Effector memory CD8-positive, alpha-beta T cell (primary cell): Measurements from ENCODE around the gene WWOX.

Experiments used
- ATAC-seq: fragments of 150-1000 bp; cut with Tn5 transposase; replicated peaks from 2 replicates; pipeline ENCODE4 v1.10.0; 2021; ENCODE audit warnings: mild to moderate bottlenecking, moderate library complexity
- DNase-seq, 3 experiments: peaks; one replicate each; pipeline ENCODE4 v3.0.0; 2021
- H3K27ac Mint-ChIP-seq, 2 donors: one replicate each; pipeline ENCODE4 v1.8.0; 2022; ENCODE audit warnings: mild to moderate bottlenecking in 2 of 2, mixed read lengths in 2 of 2, moderate library complexity in 2 of 2
- H3K27me3 Mint-ChIP-seq, 2 donors: one replicate each; pipeline ENCODE4 v1.8.0; 2022; ENCODE audit warnings: mixed read lengths in 2 of 2
- H3K36me3 Mint-ChIP-seq: one replicate; pipeline ENCODE4 v1.8.0; 2022; ENCODE audit warnings: mild to moderate bottlenecking, moderate library complexity, mixed read lengths; ENCODE audit not compliant: insufficient read depth
- H3K4me1 Mint-ChIP-seq, 2 donors: one replicate each; pipeline ENCODE4 v1.8.0; 2022; ENCODE audit warnings: low read depth in 2 of 2, mixed read lengths in 2 of 2
- H3K4me3 Mint-ChIP-seq, 2 donors: one replicate each; pipeline ENCODE4 v1.8.0; 2022; ENCODE audit warnings: mild to moderate bottlenecking in 2 of 2, mixed read lengths in 2 of 2, moderate library complexity in 2 of 2
- H3K9me3 Mint-ChIP-seq, 2 donors: one replicate each; pipeline ENCODE4 v1.8.0; 2022; ENCODE audit warnings: mixed read lengths in 2 of 2

The WWOX gene

DNA sequence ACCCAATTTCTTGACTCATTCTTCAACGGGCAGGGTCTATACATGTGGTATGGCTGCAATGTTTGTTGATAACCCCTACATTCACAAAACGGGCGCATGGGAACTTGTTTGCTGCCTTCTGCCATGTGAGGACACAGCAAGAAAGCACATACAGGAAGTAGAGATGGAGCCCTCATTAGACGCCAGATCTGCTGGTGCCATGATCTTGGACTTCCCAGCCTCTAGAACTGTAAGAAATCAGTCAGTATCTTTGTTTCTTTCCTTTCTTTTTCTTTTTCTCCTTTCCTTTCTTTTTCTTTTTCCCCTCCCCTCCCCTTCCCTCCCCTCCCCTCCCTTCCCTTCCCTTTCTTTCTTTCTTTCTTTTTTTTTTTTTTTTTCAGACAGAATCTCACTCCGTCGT, 165.2 kb downstream of the WWOX start:
- Mint-ChIP-seq H3K9me3 (no peaks in the 10 kb centered on the region), H3K4me3 (no peak overlapping the region), H3K27ac (no peak overlapping the region), H3K36me3 (peaks cover 3% of the 10 kb centered on the region), H3K4me1 (no peaks in the 10 kb centered on the region), H3K27me3 (no peaks in the 10 kb centered on the region)
- DNase-seq (no peak), ATAC-seq (no peak)

DNA sequence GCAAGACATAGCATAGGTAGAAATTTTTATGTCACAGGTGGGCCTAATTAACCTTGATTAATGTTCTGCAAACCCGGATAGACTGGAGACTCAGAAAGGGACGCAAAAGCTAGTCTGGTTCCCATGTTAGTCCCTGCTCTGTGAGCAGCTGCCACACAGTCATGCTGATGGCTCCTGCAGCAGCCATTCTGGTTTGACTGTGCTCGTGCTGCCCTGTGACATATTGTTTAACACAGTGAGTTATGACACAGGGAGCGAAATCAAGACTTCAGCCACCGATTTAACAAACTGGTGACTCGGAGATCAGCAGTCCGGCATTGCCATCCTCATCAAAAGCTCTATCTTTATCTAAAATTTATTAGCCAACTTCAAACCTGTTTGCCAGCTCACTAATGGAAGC, 169.8 kb downstream of the WWOX start:
- ATAC-seq = no peak
- no peaks in the 10 kb centered on the region for H3K27me3 Mint-ChIP-seq
- no peaks in the 10 kb centered on the region for H3K4me1 Mint-ChIP-seq
- H3K36me3 Mint-ChIP-seq = peaks cover 6% of the 10 kb centered on the region
- H3K9me3 Mint-ChIP-seq = no peaks in the 10 kb centered on the region
- no peak overlapping the region for H3K4me3 Mint-ChIP-seq
- H3K27ac Mint-ChIP-seq = no peak overlapping the region
- no peak for DNase-seq

- Mint-ChIP-seq H3K27ac (no peak overlapping the region), H3K27me3 (no peaks in the 10 kb centered on the region), H3K36me3 (peaks cover 3% of the 10 kb centered on the region), H3K4me1 (no peaks in the 10 kb centered on the region), H3K4me3 (no peak overlapping the region), H3K9me3 (no peaks in the 10 kb centered on the region)
- no peak for DNase-seq
- no peak for ATAC-seq
Measured at GRCh38 chr16:78271981-78272380, 172.5 kb downstream of the WWOX start.

DNA sequence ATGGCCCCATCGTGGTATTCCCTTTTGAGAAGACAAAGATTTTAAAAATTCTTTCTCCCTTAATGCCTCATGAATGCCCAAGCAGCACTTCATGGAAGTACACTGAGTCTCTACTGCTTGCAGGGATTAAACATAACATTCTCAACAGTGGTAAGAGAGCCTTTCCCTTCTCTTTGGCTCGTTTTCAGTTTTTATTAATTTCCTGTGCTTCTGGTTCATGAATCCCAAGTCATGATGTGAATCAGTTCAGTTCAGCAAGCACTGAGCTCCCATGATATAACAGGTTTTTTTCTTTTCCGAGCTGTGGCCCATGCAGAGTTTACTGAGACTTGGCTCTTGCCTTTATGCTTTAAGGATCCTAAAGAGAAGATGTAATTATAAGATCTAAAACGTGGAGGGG, 175.3 kb downstream of the WWOX start:
- Mint-ChIP-seq H3K27me3 (no peaks in the 10 kb centered on the region), H3K9me3 (no peaks in the 10 kb centered on the region), H3K4me1 (no peaks in the 10 kb centered on the region), H3K27ac (no peak overlapping the region), H3K36me3 (peaks cover 3% of the 10 kb centered on the region), H3K4me3 (no peak overlapping the region)
- no peak for DNase-seq
- no peak for ATAC-seq

- ATAC-seq (no peak), DNase-seq (no peak)
- no peaks in the 10 kb centered on the region for H3K9me3 Mint-ChIP-seq
- H3K4me3 Mint-ChIP-seq = no peak overlapping the region
- H3K27ac Mint-ChIP-seq = no peak overlapping the region
- H3K27me3 Mint-ChIP-seq = no peaks in the 10 kb centered on the region
- H3K4me1 Mint-ChIP-seq = no peaks in the 10 kb centered on the region
- peaks cover 3% of the 10 kb centered on the region for H3K36me3 Mint-ChIP-seq
Measured at GRCh38 chr16:78275420-78275819, 176.0 kb downstream of the WWOX start.

DNA sequence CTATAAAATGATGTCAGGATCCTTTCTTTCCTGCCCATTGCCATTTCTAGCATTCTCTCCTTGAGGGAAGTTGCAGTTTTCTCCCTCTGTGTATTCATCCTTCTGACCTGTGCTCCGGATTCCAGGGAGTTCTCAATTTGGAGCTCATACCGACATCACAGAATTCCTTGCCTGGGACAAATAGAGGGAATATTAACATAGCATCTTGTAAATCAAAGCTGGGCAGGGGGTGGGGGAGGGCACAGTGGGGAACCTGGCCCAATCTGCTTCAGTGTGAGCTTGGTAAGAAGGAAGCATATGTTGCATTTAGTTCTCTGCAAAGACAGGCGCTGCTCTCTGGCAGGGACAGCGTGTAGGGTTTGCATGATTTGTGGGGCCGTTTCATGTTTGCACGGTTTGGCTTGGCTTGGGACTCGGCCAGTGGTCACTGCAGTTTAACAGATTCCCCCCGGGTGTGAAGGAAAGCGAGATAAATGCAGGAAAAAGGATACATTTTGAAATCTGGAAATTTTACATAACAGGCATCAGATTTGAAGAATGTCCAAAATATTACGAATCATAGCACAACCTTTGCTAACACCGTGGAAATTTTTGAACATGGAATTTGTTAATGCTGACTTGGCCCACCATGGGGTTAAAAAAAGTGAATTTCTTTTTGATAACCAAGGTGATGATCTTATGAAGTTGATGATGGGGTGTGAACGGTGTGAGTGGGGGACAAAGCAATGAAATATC, 178.0 kb downstream of the WWOX start:
- ATAC-seq (no peak), DNase-seq (no peak)
- no peaks in the 10 kb centered on the region for H3K9me3 Mint-ChIP-seq
- peaks cover 3% of the 10 kb centered on the region for H3K36me3 Mint-ChIP-seq
- no peaks in the 10 kb centered on the region for H3K4me1 Mint-ChIP-seq
- no peak overlapping the region for H3K27ac Mint-ChIP-seq
- H3K4me3 Mint-ChIP-seq = no peak overlapping the region
- no peaks in the 10 kb centered on the region for H3K27me3 Mint-ChIP-seq

- Mint-ChIP-seq H3K4me3 (no peak overlapping the region), H3K27me3 (no peaks in the 10 kb centered on the region), H3K36me3 (peaks cover 3% of the 10 kb centered on the region)
Measured at GRCh38 chr16:78278056-78278450, 178.6 kb downstream of the WWOX start.

GRCh38 chr16:78281115-78281514, 181.7 kb downstream of the WWOX start:
- Mint-ChIP-seq H3K4me3 (no peak overlapping the region), H3K27me3 (no peaks in the 10 kb centered on the region), H3K36me3 (no peaks in the 10 kb centered on the region), H3K9me3 (no peaks in the 10 kb centered on the region), H3K4me1 (no peaks in the 10 kb centered on the region), H3K27ac (no peak overlapping the region)
- DNase-seq (no peak), ATAC-seq (no peak)

More at GRCh38 chr16:78278056-78278450, 178.6 kb downstream of the WWOX start:
- no peak for ATAC-seq
- H3K9me3 Mint-ChIP-seq = no peaks in the 10 kb centered on the region
- H3K4me1 Mint-ChIP-seq = no peaks in the 10 kb centered on the region
- H3K27ac Mint-ChIP-seq = no peak overlapping the region
- DNase-seq = no peak

GRCh38 chr16:78283548-78284251, 184.2 kb downstream of the WWOX start:
- Mint-ChIP-seq H3K4me1 (no peaks in the 10 kb centered on the region), H3K9me3 (no peaks in the 10 kb centered on the region), H3K36me3 (no peaks in the 10 kb centered on the region), H3K4me3 (no peak overlapping the region), H3K27ac (no peak overlapping the region), H3K27me3 (no peaks in the 10 kb centered on the region)
- DNase-seq (no peak), ATAC-seq (no peak)

DNA sequence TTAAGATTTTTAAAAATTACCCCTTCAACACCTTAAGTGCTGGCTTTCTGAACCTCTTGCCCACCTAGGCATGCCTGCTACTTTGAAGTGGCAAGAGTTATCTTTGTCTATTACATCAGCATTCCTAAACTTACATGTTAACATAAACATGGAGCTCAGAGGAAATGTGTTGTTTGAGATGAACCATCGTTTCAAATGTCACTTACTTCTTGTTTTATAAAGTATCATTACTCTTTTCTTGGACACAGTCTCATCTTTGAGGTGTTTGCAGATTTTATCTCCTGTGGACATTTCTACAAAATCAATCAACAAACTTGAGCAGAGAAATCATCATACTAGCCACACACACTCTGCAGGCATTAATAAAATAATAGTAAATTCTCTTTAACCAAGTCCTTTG, 184.9 kb downstream of the WWOX start:
- no peaks in the 10 kb centered on the region for H3K36me3 Mint-ChIP-seq
- H3K4me3 Mint-ChIP-seq = no peak overlapping the region
- DNase-seq = no peak
- H3K9me3 Mint-ChIP-seq = no peaks in the 10 kb centered on the region
- no peak overlapping the region for H3K27ac Mint-ChIP-seq
- ATAC-seq = no peak
- H3K27me3 Mint-ChIP-seq = no peaks in the 10 kb centered on the region
- no peaks in the 10 kb centered on the region for H3K4me1 Mint-ChIP-seq

DNA sequence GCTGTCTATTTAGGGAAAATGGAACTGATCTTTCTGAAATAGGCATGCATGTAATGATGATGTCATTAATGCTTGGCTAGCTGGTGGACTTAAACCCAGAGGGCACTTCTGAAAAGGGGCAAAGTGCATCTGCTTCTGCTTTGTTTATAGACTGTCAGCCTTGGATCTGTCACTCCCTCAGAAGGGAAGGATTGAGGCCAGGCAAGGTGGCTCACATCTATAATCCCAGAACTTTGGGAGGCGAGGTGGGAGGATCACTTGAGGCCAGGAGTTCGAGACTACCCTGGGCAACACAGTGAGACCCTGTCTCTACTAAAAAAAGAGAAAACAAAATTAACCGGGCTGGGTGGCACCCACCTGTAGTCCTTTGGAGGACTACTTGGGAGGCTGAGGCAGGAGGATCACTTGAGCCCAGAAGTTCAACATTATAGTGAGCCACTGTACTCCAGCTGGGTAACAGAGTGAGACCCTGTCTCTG, 185.5 kb downstream of the WWOX start:
- no peak overlapping the region for H3K4me3 Mint-ChIP-seq
- H3K27ac Mint-ChIP-seq = no peak overlapping the region
- H3K4me1 Mint-ChIP-seq = no peaks in the 10 kb centered on the region
- ATAC-seq = no peak
- no peak for DNase-seq
- H3K27me3 Mint-ChIP-seq = no peaks in the 10 kb centered on the region
- H3K36me3 Mint-ChIP-seq = no peaks in the 10 kb centered on the region
- H3K9me3 Mint-ChIP-seq = no peaks in the 10 kb centered on the region

GRCh38 chr16:78285437-78285922, 186.0 kb downstream of the WWOX start:
- Mint-ChIP-seq H3K36me3 (no peaks in the 10 kb centered on the region), H3K9me3 (no peaks in the 10 kb centered on the region), H3K27me3 (no peaks in the 10 kb centered on the region), H3K4me3 (no peak overlapping the region), H3K4me1 (no peaks in the 10 kb centered on the region), H3K27ac (no peak overlapping the region)
- no peak for ATAC-seq
- DNase-seq = no peak

GRCh38 chr16:78286065-78286464, 186.6 kb downstream of the WWOX start:
- H3K4me1 Mint-ChIP-seq = no peaks in the 10 kb centered on the region
- no peak overlapping the region for H3K27ac Mint-ChIP-seq
- H3K4me3 Mint-ChIP-seq = no peak overlapping the region
- no peaks in the 10 kb centered on the region for H3K27me3 Mint-ChIP-seq
- DNase-seq (no peak), ATAC-seq (no peak)
- H3K36me3 Mint-ChIP-seq = no peaks in the 10 kb centered on the region
- H3K9me3 Mint-ChIP-seq = no peaks in the 10 kb centered on the region

DNA sequence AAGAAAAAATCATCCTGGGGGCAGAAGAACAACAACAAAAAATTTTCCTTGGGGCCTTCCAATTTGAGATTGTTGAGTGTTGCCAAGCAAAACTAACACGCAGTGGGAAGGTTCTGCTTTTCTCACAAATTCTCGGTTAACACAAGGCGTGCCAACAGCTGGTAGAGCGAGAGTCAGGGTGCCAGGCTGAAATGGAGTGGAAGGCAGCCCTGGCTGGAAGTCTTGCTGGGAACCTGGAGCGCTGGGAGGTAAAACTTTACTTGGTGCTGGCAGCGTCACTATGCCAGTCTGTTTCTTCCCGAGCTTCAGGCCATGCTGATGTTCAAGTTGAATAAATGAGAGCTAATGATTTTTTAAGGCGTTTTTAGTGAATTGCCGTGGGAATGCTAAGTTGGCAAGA, 189.4 kb downstream of the WWOX start:
- no peaks in the 10 kb centered on the region for H3K9me3 Mint-ChIP-seq

More for the DNA sequence above, 189.4 kb downstream of the WWOX start:
- DNase-seq (no peak), ATAC-seq (no peak)
- H3K4me3 Mint-ChIP-seq = no peak overlapping the region
- no peak overlapping the region for H3K27ac Mint-ChIP-seq
- H3K36me3 Mint-ChIP-seq = no peaks in the 10 kb centered on the region
- H3K4me1 Mint-ChIP-seq = no peaks in the 10 kb centered on the region
- no peaks in the 10 kb centered on the region for H3K27me3 Mint-ChIP-seq
